ENCODE data around the gene INAFM2. TPM values are rescaled to one million over a fixed set of nuclear protein-coding genes. Genes with fewer than 3 reads are reported as not detected.
A peak's percentile ranks its signal among the peaks of the same experiment; 100 is the strongest.

The INAFM2 gene
- total RNA-seq, 2 experiments from 2014 or later: 8.8 to 9.4 TPM

DNA sequence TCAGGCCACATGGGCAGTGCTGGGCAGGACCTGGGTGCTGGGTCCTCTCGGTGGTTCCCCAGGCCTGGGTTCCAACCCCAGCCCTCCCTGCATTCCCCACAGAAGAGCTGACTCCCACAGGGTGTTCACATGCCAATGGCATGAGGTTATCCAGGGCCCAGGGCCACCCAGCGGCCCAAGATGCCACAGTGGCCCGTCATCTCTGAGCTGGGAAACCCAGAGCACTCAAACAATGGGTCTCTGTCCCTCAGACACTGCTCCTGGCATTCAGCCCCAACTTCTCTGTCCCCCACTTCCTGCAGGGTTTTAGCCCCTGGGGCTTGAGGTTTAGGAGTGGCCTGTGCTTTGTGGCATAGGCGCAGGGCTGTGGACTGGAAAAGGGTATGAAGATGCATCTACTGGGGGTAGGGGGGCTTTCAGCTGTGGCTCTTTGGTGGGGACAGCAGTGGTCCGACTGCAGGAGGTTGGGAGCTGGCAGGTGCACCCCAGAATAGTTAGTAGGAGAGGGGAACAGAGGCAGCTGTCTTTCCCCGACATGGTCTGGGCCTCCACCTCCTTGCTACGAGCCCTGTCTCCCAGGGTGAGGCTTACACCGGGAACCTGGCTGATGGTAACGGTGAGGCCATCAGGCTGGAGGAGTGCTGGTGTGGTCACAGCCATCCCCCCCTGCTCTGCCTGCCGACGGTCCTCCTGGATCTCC lies 15.6 kb downstream of the INAFM2 start:
- no peak for ATAC-seq (ENCODE audit: low read depth)
- Mint-ChIP-seq H3K27me3 (no peaks in the 10 kb centered on the region), H3K27ac (no peak overlapping the region), H3K9me3 (no peaks in the 10 kb centered on the region), H3K4me1 (peaks cover 11% of the 10 kb centered on the region), H3K4me3 (no peak overlapping the region), H3K36me3 (no peaks in the 10 kb centered on the region)
- POLR2A ChIA-PET: interaction anchor here (0.6 to 1.3 kb wide), 2 partner anchors 59 to 79 kb away, joined by 3 read pairs; no protein-coding TSS in a partner anchor
- no peak for DNase-seq

DNA sequence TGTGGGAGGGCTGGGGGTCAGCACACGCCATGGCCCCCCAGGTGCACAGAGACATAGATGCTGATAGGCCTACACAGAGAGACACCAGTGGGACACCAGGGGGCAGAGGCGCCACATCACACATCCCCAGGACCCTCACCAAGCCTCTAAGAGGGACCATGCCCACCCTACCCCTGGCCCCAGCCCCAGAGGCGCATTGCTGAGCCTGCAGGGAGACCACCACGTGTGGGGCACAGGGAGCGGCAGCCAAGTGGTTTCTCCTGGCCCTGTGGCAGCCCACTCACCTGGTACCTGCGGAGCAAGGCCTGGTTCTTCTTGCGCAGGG lies 16.1 kb downstream of the INAFM2 start:
- no peak for DNase-seq
- peaks cover 6% of the 10 kb centered on the region for H3K4me1 Mint-ChIP-seq
- H3K4me3 Mint-ChIP-seq: no peak overlapping the region
- no peaks in the 10 kb centered on the region for H3K27me3 Mint-ChIP-seq
- H3K36me3 Mint-ChIP-seq: no peaks in the 10 kb centered on the region
- no peak for ATAC-seq (ENCODE audit: low read depth)
- POLR2A ChIA-PET: interaction anchor here (0.6 to 1.1 kb wide), 2 partner anchors 32 to 80 kb away, joined by 3 to 5 read pairs; partner anchors contain the start of gene PLCB2
- H3K9me3 Mint-ChIP-seq: no peaks in the 10 kb centered on the region
- H3K27ac Mint-ChIP-seq: no peak overlapping the region

DNA sequence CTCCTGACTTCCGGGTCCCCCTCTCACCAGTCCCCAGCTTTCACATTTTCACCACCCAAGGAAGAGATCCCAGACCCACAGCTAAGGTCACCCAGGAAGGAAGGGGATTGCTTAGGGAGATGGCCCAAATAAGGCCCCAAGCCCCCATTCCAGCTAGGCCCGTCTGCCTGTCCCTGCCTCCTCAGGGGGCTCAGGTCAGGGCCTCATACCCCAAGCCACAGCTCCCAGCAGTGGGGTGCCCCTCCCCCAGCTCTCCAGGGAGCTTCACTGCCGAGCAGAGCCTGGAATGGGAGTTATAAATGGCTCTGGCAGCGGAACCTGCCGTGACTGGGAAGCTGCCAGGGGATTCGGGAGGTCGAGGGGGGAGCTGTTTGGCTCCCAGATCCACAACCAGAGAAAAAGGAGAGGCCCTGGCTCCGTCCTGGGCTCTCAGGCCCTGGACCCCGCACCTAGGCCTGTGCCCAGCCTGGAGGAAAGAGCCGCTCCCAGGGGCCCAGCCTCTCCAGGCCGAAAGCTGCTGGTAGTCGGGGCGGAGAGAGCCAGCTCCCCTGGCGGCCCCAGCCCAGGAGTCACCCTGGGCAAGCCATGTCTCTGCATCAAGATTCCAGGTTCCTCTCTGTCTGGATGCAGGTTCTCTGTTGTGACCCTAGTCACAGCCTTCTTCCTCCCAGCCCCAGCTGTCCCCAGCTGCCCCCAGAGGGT lies 16.7 kb downstream of the INAFM2 start:
- Mint-ChIP-seq H3K36me3 (no peaks in the 10 kb centered on the region), H3K9me3 (no peaks in the 10 kb centered on the region), H3K4me3 (no peak overlapping the region), H3K27ac (no peak overlapping the region), H3K4me1 (peaks cover 5% of the 10 kb centered on the region), H3K27me3 (no peaks in the 10 kb centered on the region)
- POLR2A ChIA-PET: interaction anchor here (1.1 kb wide), 1 partner anchor 33 kb away, joined by 5 read pairs; the partner anchor contains the start of gene PLCB2
- ATAC-seq (ENCODE audit: low read depth) (no peak), DNase-seq (no peak)

DNA sequence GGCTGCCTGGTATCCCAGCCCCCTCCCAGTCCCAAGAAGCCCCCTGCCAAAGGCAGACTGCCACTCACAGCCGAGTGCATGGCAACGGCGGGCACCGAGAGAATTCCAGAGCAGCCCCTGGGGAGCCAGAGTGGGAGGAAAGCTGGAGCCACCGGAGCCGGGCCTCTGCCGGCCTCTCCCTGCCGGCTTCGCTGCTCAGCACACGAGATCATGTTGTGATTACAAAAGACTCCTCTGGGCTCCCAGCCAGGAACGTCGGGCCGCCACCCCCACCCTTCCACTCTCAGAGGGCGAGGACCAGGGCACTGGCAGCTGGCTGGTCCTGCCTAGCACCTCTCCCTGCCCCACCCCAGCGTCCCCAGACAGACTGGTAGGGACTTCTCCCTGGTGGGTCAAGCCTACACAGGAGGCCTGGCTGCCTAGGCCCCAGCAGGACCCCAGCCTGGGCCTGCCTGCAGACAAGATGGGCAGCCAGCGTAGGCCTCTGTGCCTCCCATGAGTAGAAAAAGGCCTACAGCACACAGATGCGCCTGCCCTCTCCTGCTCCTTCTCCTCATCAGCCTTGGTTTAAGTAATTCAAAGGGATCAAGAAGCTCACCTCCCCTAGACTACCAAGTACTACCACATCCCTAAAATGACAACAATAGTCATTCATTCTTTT lies 17.4 kb downstream of the INAFM2 start, which contains the start of gene CCDC9B:
Gene CCDC9B, minus strand, starts transcription at position 200 of the 661 bp plus-strand sequence. Its CDS starts 120 bp downstream, at position 80.
- POLR2A ChIA-PET: interaction anchor here (1.1 kb wide), 1 partner anchor 34 kb away, joined by 5 read pairs; the partner anchor contains the start of gene PLCB2
- no peak for ATAC-seq (ENCODE audit: low read depth)
- H3K27ac Mint-ChIP-seq: no peak within 1 kb of the TSS

DNA sequence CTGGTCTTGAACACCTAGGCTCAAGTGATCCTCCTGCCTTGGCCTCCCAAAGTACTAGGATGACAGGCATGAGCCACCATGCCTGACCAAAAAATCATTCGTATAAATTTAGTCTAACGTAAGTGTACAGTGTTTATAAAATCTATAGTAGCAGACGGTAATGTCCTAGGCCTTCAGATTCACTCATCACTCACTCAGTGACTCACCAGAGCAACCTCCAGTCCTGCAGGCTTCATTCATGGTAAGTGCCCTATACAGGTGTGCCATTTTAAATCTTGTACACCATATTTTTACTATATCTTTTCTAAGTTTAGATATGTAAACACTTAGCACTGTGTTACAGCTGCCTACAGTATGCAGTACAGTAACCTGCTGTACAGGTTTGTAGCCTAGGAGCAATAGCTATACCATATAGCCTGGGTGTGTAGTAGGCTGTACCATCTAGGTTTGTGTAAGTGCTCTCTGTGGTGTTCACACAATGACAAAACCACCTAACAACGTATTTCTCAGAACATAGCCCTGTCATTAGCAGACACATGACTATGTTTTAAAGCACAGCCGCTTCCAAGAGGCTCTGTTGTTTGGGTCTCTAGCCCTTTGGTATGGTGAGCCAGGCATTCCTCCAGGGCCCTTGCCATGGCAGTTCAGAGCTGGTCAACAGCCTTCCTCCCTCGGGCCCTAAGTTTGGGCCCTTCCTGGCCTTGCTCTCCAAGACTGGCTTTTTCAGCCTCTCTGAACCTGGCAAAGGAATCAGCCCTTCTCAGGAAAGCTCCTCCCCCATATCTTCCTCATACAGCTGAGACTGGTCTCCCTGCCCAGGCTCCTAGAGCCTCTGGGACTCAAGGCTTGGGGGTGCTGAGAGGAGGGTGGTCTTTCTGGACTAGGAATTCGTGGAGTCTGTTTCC lies 19.2 kb downstream of the INAFM2 start:
- H3K4me1 Mint-ChIP-seq: peaks cover 5% of the 10 kb centered on the region
- H3K4me3 Mint-ChIP-seq: no peak overlapping the region
- no peak overlapping the region for H3K27ac Mint-ChIP-seq
- POLR2A ChIA-PET: interaction anchor here (1.5 kb wide), 1 partner anchor 21 kb away, joined by 3 read pairs; no protein-coding TSS in a partner anchor
- no peak for DNase-seq
- no peaks in the 10 kb centered on the region for H3K9me3 Mint-ChIP-seq
- H3K27me3 Mint-ChIP-seq: no peaks in the 10 kb centered on the region
- H3K36me3 Mint-ChIP-seq: no peaks in the 10 kb centered on the region
- ATAC-seq (ENCODE audit: low read depth): no peak

More for the DNA sequence above, 17.4 kb downstream of the INAFM2 start, which contains the start of gene CCDC9B:
- Mint-ChIP-seq H3K4me1 (peaks cover 5% of the 10 kb centered on the region), H3K9me3 (no peaks in the 10 kb centered on the region), H3K27me3 (no peaks in the 10 kb centered on the region), H3K36me3 (no peaks in the 10 kb centered on the region), H3K4me3 (no peak within 1 kb of the TSS)
- no peak for DNase-seq

DNA sequence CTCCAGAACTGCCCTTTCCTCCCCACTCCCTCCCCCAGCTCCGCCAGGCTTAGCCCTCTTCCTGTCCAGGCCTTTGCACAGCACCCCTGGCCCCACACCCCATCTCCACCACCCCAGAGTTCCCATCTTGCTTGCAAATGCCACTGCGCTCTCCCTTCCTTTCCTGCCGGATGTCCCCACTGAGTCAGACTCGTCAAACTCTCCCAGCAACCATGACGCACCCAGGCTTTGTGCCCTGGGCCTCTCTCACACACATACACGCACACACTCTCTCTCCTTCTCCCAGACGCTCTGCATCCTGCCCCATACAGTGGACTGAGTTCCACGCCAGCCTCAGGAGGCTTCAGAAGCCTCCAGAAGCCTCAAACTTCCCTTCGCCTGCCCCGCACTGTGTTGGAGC lies 20.0 kb downstream of the INAFM2 start:
- Mint-ChIP-seq H3K36me3 (no peaks in the 10 kb centered on the region), H3K27ac (no peak overlapping the region), H3K4me1 (peaks cover 3% of the 10 kb centered on the region), H3K4me3 (no peak overlapping the region), H3K27me3 (no peaks in the 10 kb centered on the region), H3K9me3 (no peaks in the 10 kb centered on the region)
- POLR2A ChIA-PET: interaction anchor here (0.6 to 2.0 kb wide), 3 partner anchors 21 to 78 kb away, joined by 3 to 8 read pairs (median 3); no protein-coding TSS in a partner anchor
- ATAC-seq (ENCODE audit: low read depth) (no peak), DNase-seq (no peak)

DNA sequence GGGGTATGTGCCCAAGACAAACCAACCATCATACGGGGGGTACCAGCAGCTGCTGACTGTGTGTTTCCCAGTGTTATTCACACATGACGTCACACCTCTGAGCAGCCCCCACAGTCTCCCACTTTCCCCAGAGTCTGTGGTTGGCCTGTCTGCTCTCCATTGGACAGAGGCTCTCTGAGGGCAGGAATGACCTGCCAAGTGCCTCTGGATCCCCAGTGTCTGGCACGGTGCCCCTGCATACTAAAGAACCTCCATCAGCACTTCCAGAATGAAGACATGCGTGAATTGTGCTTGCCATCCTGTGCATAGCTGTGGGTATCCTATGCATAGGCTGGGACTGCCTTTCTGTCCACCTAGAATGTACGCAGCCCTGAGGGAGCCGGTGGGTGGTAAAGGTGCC lies 20.7 kb downstream of the INAFM2 start:
- Mint-ChIP-seq H3K4me3 (no peak overlapping the region), H3K27me3 (no peaks in the 10 kb centered on the region), H3K36me3 (no peaks in the 10 kb centered on the region), H3K4me1 (peaks cover 3% of the 10 kb centered on the region), H3K27ac (no peak overlapping the region), H3K9me3 (no peaks in the 10 kb centered on the region)
- DNase-seq (no peak), ATAC-seq (ENCODE audit: low read depth) (no peak)
- POLR2A ChIA-PET: interaction anchor here (0.7 to 2.0 kb wide), 3 partner anchors 19 to 78 kb away, joined by 3 to 8 read pairs (median 3); no protein-coding TSS in a partner anchor

DNA sequence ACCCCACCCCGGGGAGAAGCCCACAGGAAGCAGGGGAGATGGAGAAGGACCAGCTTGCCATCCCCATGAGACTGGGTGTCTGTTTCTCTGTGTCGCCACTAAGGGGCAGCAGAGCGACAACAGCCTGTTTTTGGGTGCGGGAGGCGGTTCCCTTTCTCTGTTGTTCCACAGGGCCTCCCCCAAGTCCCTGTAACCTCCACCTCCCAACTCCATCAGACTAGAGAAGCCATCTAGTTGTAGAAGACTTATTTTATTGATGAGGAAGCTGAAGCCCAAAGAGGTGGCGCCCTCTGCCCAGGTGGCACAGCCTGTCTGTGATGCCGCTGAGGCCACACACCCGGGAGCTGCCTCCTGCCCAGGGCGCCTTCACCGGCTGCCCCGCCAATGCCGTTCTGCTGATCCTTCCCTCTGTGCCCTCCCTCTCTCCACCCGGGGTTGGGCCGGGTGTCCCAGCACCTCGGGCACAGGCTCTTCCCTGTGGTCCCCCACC lies 21.2 kb downstream of the INAFM2 start:
- POLR2A ChIA-PET: interaction anchor here (0.7 to 2.0 kb wide), 4 partner anchors 16 to 81 kb away, joined by 3 to 8 read pairs (median 3); no protein-coding TSS in a partner anchor

DNA sequence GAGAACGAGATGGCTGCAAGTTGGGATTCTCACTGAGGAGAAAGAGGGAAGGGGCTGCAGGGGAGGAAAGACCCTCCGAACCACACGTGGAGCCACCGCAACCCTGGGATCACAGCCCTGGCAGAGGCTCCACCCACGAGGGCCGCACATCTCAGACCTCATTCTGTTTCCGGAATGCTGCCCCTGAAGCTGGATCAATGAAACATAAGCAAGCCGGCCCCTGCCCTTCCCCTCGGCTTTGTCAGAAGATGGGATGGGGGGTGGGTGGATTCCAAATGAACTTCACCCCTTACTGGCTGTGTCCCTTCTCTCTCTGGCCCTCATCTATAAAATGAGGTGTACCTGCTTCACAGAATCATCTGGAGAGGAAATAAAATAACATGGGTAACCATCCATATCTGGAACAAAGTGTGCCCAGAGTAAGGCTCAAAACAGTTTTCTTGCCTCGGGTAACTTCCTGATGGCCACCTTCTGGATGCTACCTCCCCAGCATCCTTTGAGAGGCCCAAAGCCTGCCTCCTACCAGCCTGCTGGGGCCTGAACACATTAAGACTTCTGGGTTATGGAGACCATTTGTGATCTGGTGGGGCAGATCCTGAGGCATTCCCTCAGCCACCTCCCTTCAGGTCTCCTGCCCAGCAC lies 21.9 kb downstream of the INAFM2 start:
- Mint-ChIP-seq H3K36me3 (no peaks in the 10 kb centered on the region), H3K9me3 (no peaks in the 10 kb centered on the region), H3K4me3 (no peak overlapping the region), H3K4me1 (peaks cover 3% of the 10 kb centered on the region), H3K27ac (no peak overlapping the region), H3K27me3 (no peaks in the 10 kb centered on the region)
- POLR2A ChIA-PET: interaction anchor here (0.7 to 2.0 kb wide), 4 partner anchors 16 to 80 kb away, joined by 3 to 8 read pairs (median 3); no protein-coding TSS in a partner anchor
- no peak for DNase-seq
- ATAC-seq (ENCODE audit: low read depth): no peak

More for the DNA sequence above, 21.2 kb downstream of the INAFM2 start:
- ATAC-seq (ENCODE audit: low read depth) (peak; percentile 79), DNase-seq (peak; percentile 71)
- no peaks in the 10 kb centered on the region for H3K27me3 Mint-ChIP-seq
- peaks cover 3% of the 10 kb centered on the region for H3K4me1 Mint-ChIP-seq
- no peaks in the 10 kb centered on the region for H3K36me3 Mint-ChIP-seq
- no peaks in the 10 kb centered on the region for H3K9me3 Mint-ChIP-seq
- no peak overlapping the region for H3K4me3 Mint-ChIP-seq
- no peak overlapping the region for H3K27ac Mint-ChIP-seq

DNA sequence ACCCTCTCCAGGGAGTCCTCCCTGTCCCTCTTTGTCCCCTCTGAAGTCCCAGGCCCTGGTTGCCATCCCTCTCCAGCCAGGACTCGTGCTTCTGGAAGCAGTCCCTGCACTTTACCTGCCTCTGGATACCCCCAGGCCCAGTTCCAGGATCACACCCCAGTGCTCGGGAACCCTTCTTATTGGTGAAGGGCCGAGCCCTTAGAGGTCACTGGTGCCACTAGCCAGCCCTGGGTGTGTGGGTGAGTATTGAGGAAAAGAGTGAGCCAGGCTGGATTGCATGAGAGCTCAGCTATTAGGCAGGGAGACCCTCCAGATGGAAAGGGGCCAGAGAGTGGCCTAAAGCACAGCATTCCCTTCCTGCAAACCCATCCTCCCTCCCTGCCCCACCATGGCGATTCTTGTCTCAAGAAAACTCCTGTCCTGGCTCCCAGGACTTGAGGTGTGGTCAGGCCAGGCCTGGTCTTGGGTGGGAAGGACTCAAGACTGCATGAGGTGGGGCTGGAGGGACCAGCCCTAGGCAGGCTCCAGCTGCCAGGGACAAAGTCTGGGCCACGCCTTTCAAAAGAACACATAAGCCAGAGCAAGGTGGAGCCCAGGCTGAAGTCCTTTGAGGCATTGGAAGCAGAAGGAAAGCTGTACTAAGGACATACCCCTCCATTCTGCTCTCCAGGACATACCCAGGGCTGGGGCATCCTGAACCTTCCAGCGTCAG lies 22.5 kb downstream of the INAFM2 start:
- Mint-ChIP-seq H3K9me3 (no peaks in the 10 kb centered on the region), H3K4me3 (no peak overlapping the region), H3K4me1 (peaks cover 3% of the 10 kb centered on the region), H3K36me3 (no peaks in the 10 kb centered on the region), H3K27ac (no peak overlapping the region), H3K27me3 (no peaks in the 10 kb centered on the region)
- ATAC-seq (ENCODE audit: low read depth) (no peak), DNase-seq (no peak)
- POLR2A ChIA-PET: interaction anchor here (0.7 kb wide), 1 partner anchor 31 kb away, joined by 3 read pairs; no protein-coding TSS in a partner anchor

Measured in activated naive CD8-positive, alpha-beta T cell treated with anti-CD3 and anti-CD28 coated beads, Interleukin-2, amount 10 ng/mL, durations not matched to agents 7 days and 5 days (primary cell).